Central memory CD4-positive, alpha-beta T cell (primary cell): Measurements from ENCODE around the gene DCAF15.

ENCODE experiments used
- DNase-seq: peaks from one replicate; pipeline ENCODE4 v3.0.0; 2022

DCAF15 gene

GRCh38 chr19:13995878-13996765 is 43.8 kb downstream of the DCAF15 start:
- no peak for DNase-seq

- no peak for DNase-seq
These were observed 44.8 kb downstream of the DCAF15 start for GRCh38 chr19:13996928-13997630.

GRCh38 chr19:13997631-13997962 is 45.3 kb downstream of the DCAF15 start:
- DNase-seq, result no peak

- DNase-seq, result no peak
These were observed 46.1 kb downstream of the DCAF15 start for GRCh38 chr19:13998426-13998825.

GRCh38 chr19:13999085-13999484 is 46.8 kb downstream of the DCAF15 start:
- no peak for DNase-seq

GRCh38 chr19:14000691-14001375 is 48.5 kb downstream of the DCAF15 start:
- DNase-seq, result no peak

GRCh38 chr19:14002571-14003250 is 50.4 kb downstream of the DCAF15 start:
- DNase-seq, result peak; percentile 47

GRCh38 chr19:14003251-14004055 is 51.1 kb downstream of the DCAF15 start:
- peak; percentile 36 for DNase-seq

GRCh38 chr19:14004619-14005348 is 52.5 kb downstream of the DCAF15 start:
- no peak for DNase-seq

GRCh38 chr19:14005349-14006084 is 53.2 kb downstream of the DCAF15 start:
- peak; percentile 90 for DNase-seq

- peak; percentile 99 for DNase-seq
These were observed 53.9 kb downstream of the DCAF15 start, which contains the start of gene RFX1 for GRCh38 chr19:14006085-14006765. Gene RFX1, minus strand, starts transcription at chr19:14006320. Its CDS starts 12,477 bp downstream, at chr19:13993843.

GRCh38 chr19:14006766-14007562 is 54.7 kb downstream of the DCAF15 start:
- DNase-seq, result no peak
